GM12801 (cell line): Measurements from ENCODE around the gene ZP1.

Source experiments
- TF ChIP-seq, protein P1 (sequence below): IDR thresholded peaks from one replicate; pipeline ENCODE4 v1.5.1; 2011; ENCODE audit warnings: control low read depth; ENCODE audit not compliant: insufficient read length; ENCODE audit errors: extremely low read depth

ZP1 gene

DNA sequence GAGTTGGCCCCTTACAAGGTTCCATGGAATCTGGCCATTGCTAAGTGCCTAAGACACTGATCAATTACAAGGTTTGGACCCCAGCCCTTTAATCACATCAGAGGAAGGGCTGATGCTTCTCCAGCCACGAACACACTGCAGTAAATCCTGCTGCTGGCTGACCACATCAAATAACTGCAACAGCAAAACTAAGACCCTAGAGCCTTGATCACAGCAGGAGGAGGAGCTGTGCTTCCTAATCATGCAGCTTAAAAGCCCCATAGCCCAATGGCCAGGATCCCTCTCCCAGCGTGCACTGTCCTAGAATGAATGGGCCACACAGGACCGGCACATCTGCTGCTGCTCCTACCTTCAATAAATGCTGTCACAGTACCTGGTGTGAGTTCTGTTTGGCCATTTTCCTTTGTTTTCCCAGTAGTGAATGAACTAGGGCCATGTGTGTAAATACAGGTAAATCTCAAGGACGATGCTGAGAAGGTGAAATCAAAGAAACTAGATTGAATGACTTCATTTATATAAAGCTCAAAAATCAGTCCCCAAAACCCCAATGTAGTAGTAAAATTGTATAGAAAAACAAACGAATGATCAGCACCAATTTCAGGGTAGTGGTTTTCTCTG lies 12.7 kb downstream of the ZP1 start:
- TF ChIP-seq, protein P1, sequence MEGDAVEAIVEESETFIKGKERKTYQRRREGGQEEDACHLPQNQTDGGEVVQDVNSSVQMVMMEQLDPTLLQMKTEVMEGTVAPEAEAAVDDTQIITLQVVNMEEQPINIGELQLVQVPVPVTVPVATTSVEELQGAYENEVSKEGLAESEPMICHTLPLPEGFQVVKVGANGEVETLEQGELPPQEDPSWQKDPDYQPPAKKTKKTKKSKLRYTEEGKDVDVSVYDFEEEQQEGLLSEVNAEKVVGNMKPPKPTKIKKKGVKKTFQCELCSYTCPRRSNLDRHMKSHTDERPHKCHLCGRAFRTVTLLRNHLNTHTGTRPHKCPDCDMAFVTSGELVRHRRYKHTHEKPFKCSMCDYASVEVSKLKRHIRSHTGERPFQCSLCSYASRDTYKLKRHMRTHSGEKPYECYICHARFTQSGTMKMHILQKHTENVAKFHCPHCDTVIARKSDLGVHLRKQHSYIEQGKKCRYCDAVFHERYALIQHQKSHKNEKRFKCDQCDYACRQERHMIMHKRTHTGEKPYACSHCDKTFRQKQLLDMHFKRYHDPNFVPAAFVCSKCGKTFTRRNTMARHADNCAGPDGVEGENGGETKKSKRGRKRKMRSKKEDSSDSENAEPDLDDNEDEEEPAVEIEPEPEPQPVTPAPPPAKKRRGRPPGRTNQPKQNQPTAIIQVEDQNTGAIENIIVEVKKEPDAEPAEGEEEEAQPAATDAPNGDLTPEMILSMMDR = no peak

DNA sequence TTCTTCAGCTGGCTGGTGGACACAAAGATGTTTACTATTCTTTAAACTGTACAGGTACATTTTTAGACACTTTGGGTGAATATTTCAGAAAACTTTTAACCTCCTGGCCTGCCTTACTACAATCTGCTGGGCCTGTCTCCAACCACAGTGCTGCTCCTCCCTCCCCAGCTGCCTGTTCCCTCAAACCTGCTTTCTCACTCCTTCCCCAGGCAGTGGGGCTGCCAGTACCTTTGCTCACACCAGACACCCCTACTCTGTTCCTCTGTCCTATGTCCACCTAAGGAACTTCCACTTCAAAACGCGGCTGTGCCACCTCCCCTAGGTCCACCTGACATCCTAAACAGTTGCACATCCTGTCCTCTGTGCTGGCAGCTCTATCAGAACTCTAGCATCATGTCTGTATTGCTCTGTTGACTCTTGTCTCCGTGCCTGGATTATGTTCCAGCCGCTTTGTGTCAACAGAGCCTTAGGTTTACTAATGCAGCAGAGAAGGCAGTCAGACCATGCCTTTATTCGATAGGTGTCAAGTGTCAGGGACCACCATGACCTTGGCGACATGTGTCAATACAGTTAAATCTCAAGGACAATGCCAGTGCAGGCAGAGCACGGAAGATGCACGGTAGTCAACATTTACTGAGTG lies 13.4 kb downstream of the ZP1 start:
- TF ChIP-seq, protein P1 = no peak

DNA sequence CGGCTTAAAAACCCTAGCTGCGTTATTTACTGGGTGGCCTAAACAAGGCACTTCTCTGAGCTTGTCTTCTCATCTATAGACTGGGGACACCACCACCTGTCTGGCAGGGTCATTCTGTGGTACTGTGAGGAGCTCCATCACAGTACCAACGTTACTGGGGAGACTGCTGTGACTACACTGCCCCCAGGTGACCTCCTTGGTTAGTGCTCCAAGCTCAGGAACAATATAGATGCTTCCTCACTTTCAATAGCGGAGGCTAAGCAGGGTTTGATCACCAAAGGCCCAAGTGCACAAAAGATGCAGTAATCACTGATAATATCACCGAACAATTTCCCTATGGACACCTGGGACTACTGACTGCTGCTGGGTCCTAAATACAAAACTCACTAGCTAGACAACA lies 20.2 kb downstream of the ZP1 start:
- TF ChIP-seq, protein P1 = no peak

DNA sequence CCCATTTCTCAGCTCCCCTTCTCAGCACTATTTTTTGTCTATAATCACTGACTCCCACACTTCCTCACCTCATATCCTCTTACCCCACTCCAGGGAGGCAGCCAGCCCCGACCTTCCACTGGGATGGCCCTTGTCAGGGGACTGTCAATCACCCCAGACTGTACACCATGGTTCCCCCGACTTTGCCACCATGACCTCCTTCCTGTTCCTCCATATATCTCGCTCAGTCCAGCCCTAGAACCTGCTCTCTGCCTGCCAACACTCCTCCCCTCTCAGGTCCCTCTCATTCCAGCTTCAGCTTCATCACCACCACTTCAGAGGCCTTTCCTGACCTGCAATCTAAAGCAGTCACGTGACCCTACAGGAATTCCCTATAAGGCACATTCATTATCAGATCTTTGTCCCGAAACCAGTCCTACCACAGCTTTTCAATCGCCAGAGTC lies 22.5 kb downstream of the ZP1 start:
- TF ChIP-seq, protein P1 = no peak

DNA sequence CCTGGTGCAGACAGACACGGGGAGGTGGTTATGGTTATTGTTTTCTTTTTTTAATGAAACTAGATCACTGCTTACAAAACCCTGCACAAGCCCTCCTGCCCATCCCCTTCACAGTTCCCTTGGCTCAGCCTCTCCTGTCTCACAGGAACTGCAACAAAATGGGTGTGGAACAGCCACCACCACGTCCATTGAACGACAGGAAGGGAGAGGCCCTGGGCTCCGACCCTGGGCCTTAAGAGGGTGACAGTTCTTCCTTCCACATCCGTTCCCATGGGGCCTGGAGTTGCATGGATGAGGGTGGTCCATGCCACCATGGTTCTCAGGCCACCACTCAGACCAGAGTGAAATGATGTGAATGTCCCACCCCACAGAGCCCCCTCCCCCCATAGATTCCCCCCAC lies 23.4 kb downstream of the ZP1 start:
- TF ChIP-seq, protein P1 = no peak

DNA sequence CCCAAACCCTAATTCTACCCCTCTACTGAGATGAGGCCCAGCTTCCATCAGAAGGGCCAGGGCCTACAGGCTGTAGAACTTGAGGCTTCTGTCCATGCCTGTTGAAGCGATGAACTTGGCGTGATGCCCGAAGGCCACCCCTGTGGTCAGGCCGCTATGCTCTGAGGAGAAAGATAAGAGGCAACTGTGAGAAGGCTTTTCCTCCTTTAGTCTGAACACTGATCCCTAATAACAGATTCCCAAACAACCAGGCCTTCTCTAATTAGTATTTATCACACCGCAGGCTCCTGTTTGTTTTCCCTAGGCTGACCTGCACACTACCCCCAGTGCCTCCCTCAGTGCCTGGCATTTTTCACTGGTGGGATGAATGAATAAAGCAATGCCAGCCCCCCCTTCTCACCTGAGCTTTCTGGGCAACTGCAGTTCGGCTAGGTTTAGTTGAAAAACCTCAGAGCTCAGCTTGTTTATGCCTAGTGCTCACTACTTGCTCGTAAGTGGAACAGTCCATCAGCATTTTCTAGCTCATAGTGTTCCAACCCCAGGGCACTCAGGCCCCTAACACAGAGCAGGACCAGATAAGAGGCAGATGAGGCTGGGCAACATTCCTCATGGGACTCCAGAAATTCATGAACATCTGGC lies 23.9 kb downstream of the ZP1 start:
- TF ChIP-seq, protein P1 = no peak

DNA sequence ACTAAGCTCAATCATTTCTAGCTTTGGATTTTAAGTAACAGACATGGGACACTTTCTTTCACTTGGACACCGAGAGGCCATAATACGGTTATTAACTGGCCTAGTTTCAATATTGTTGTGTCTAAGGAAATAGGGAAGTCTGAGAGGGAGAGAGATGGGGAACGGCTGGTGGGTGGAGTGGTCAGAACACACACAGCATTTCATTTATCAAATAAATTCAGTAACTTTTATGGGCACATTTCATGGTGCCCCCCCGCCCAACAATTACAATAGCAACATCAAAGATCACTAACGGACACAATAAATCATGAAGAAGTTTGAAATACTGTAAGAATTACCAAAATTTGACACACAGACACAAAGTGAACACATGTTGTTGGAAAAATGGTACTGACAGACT lies 28.3 kb downstream of the ZP1 start:
- TF ChIP-seq, protein P1 = no peak
